Measurements from ENCODE around the gene MBNL3.
"Not testable (repeated sequence)": the region's sequence is repeated elsewhere in the genome, so short reads cannot be mapped to it uniquely, and the experiment has no call there.

The MBNL3 gene

GRCh38 chrX:132474544-132475248 lies 14.1 kb downstream of the MBNL3 start:
- no peak overlapping the region for H3K9ac ChIP-seq (ENCODE audit: low read length)
- H3K9me3 ChIP-seq (ENCODE audit: low read length): no peaks in the 10 kb centered on the region
- peaks cover 0 to 4% of the 10 kb centered on the region in 2 donors for H3K27me3 ChIP-seq (ENCODE audit: control insufficient read depth in 1 of 2, insufficient read depth in 2 of 2, low read length in 2 of 2)
- H3K4me3 ChIP-seq (ENCODE audit: low read depth in 1 of 2, low read length in 2 of 2): no peak overlapping the region
- H3K27ac ChIP-seq (ENCODE audit: low read depth, low read length): no peak overlapping the region
- H3K4me1 ChIP-seq (ENCODE audit: insufficient read depth, low read length): no peaks in the 10 kb centered on the region
- no peaks in the 10 kb centered on the region for H3K36me3 ChIP-seq (ENCODE audit: insufficient read depth, low read length)

GRCh38 chrX:132472397-132472796 lies 16.4 kb downstream of the MBNL3 start:
- Histone ChIP-seq H3K36me3 (ENCODE audit: insufficient read depth, low read length) (no peaks in the 10 kb centered on the region), H3K9ac (ENCODE audit: low read length) (no peak overlapping the region), H3K9me3 (ENCODE audit: low read length) (no peaks in the 10 kb centered on the region), H3K4me3 (ENCODE audit: low read depth in 1 of 2, low read length in 2 of 2) (no peak overlapping the region), H3K27ac (ENCODE audit: low read depth, low read length) (no peak overlapping the region), H3K4me1 (ENCODE audit: insufficient read depth, low read length) (no peaks in the 10 kb centered on the region), H3K27me3 (ENCODE audit: control insufficient read depth in 1 of 2, insufficient read depth in 2 of 2, low read length in 2 of 2) (peaks cover 0 to 4% of the 10 kb centered on the region in 2 donors)

GRCh38 chrX:132470831-132471230 lies 18.0 kb downstream of the MBNL3 start:
- H3K9me3 ChIP-seq (ENCODE audit: low read length): no peaks in the 10 kb centered on the region
- H3K9ac ChIP-seq (ENCODE audit: low read length): no peak overlapping the region
- no peak overlapping the region for H3K4me3 ChIP-seq (ENCODE audit: low read depth in 1 of 2, low read length in 2 of 2)
- no peak overlapping the region for H3K27ac ChIP-seq (ENCODE audit: low read depth, low read length)
- peaks cover 0 to 4% of the 10 kb centered on the region in 2 donors for H3K27me3 ChIP-seq (ENCODE audit: control insufficient read depth in 1 of 2, insufficient read depth in 2 of 2, low read length in 2 of 2)
- no peaks in the 10 kb centered on the region for H3K4me1 ChIP-seq (ENCODE audit: insufficient read depth, low read length)
- H3K36me3 ChIP-seq (ENCODE audit: insufficient read depth, low read length): no peaks in the 10 kb centered on the region

- H3K27me3 ChIP-seq (ENCODE audit: control insufficient read depth in 1 of 2, insufficient read depth in 2 of 2, low read length in 2 of 2): peaks cover 0 to 4% of the 10 kb centered on the region in 2 donors
- H3K9me3 ChIP-seq (ENCODE audit: low read length): no peaks in the 10 kb centered on the region
Observed at GRCh38 chrX:132470179-132470578, 18.7 kb downstream of the MBNL3 start.

GRCh38 chrX:132468454-132468853 lies 20.4 kb downstream of the MBNL3 start:
- Histone ChIP-seq H3K9me3 (ENCODE audit: low read length) (no peaks in the 10 kb centered on the region), H3K4me3 (ENCODE audit: low read depth in 1 of 2, low read length in 2 of 2) (no peak overlapping the region), H3K27ac (ENCODE audit: low read depth, low read length) (no peak overlapping the region), H3K4me1 (ENCODE audit: insufficient read depth, low read length) (no peaks in the 10 kb centered on the region), H3K9ac (ENCODE audit: low read length) (no peak overlapping the region), H3K36me3 (ENCODE audit: insufficient read depth, low read length) (no peaks in the 10 kb centered on the region), H3K27me3 (ENCODE audit: control insufficient read depth in 1 of 2, insufficient read depth in 2 of 2, low read length in 2 of 2) (peaks cover 0 to 4% of the 10 kb centered on the region in 2 donors)

More at GRCh38 chrX:132470179-132470578, 18.7 kb downstream of the MBNL3 start:
- H3K36me3 ChIP-seq (ENCODE audit: insufficient read depth, low read length): no peaks in the 10 kb centered on the region
- H3K27ac ChIP-seq (ENCODE audit: low read depth, low read length): no peak overlapping the region
- H3K9ac ChIP-seq (ENCODE audit: low read length): no peak overlapping the region
- H3K4me1 ChIP-seq (ENCODE audit: insufficient read depth, low read length): no peaks in the 10 kb centered on the region
- H3K4me3 ChIP-seq (ENCODE audit: low read depth in 1 of 2, low read length in 2 of 2): no peak overlapping the region

- Histone ChIP-seq H3K27me3 (ENCODE audit: control insufficient read depth in 1 of 2, insufficient read depth in 2 of 2, low read length in 2 of 2) (peaks cover 0 to 4% of the 10 kb centered on the region in 2 donors), H3K27ac (ENCODE audit: low read depth, low read length) (no peak overlapping the region), H3K9me3 (ENCODE audit: low read length) (no peaks in the 10 kb centered on the region), H3K9ac (ENCODE audit: low read length) (no peak overlapping the region), H3K4me1 (ENCODE audit: insufficient read depth, low read length) (no peaks in the 10 kb centered on the region), H3K4me3 (ENCODE audit: low read depth in 1 of 2, low read length in 2 of 2) (no peak overlapping the region), H3K36me3 (ENCODE audit: insufficient read depth, low read length) (no peaks in the 10 kb centered on the region)
Observed at GRCh38 chrX:132467989-132468388, 20.8 kb downstream of the MBNL3 start.

GRCh38 chrX:132467026-132467425 lies 21.8 kb downstream of the MBNL3 start:
- Histone ChIP-seq H3K9ac (ENCODE audit: low read length) (no peak overlapping the region), H3K27me3 (ENCODE audit: control insufficient read depth in 1 of 2, insufficient read depth in 2 of 2, low read length in 2 of 2) (peaks cover 0 to 4% of the 10 kb centered on the region in 2 donors), H3K4me3 (ENCODE audit: low read depth in 1 of 2, low read length in 2 of 2) (no peak overlapping the region), H3K27ac (ENCODE audit: low read depth, low read length) (no peak overlapping the region), H3K9me3 (ENCODE audit: low read length) (no peaks in the 10 kb centered on the region), H3K4me1 (ENCODE audit: insufficient read depth, low read length) (no peaks in the 10 kb centered on the region), H3K36me3 (ENCODE audit: insufficient read depth, low read length) (no peaks in the 10 kb centered on the region)

GRCh38 chrX:132463411-132463810 lies 25.4 kb downstream of the MBNL3 start:
- no peak overlapping the region for H3K9ac ChIP-seq (ENCODE audit: low read length)
- no peaks in the 10 kb centered on the region for H3K36me3 ChIP-seq (ENCODE audit: insufficient read depth, low read length)
- H3K9me3 ChIP-seq (ENCODE audit: low read length): no peaks in the 10 kb centered on the region
- H3K4me3 ChIP-seq (ENCODE audit: low read depth in 1 of 2, low read length in 2 of 2): no peak overlapping the region
- no peaks in the 10 kb centered on the region for H3K27me3 ChIP-seq (ENCODE audit: control insufficient read depth in 1 of 2, insufficient read depth in 2 of 2, low read length in 2 of 2)
- no peaks in the 10 kb centered on the region for H3K4me1 ChIP-seq (ENCODE audit: insufficient read depth, low read length)
- H3K27ac ChIP-seq (ENCODE audit: low read depth, low read length): no peak overlapping the region

GRCh38 chrX:132461886-132462285 lies 27.0 kb downstream of the MBNL3 start:
- H3K9me3 ChIP-seq (ENCODE audit: low read length): no peaks in the 10 kb centered on the region
- H3K27me3 ChIP-seq (ENCODE audit: control insufficient read depth in 1 of 2, insufficient read depth in 2 of 2, low read length in 2 of 2): no peaks in the 10 kb centered on the region
- H3K4me3 ChIP-seq (ENCODE audit: low read depth in 1 of 2, low read length in 2 of 2): no peak overlapping the region
- no peaks in the 10 kb centered on the region for H3K36me3 ChIP-seq (ENCODE audit: insufficient read depth, low read length)
- H3K27ac ChIP-seq (ENCODE audit: low read depth, low read length): no peak overlapping the region
- H3K9ac ChIP-seq (ENCODE audit: low read length): no peak overlapping the region
- no peaks in the 10 kb centered on the region for H3K4me1 ChIP-seq (ENCODE audit: insufficient read depth, low read length)

GRCh38 chrX:132452911-132453550 lies 35.8 kb downstream of the MBNL3 start:
- no peaks in the 10 kb centered on the region for H3K9me3 ChIP-seq (ENCODE audit: low read length)
- H3K4me1 ChIP-seq (ENCODE audit: insufficient read depth, low read length): no peaks in the 10 kb centered on the region
- H3K9ac ChIP-seq (ENCODE audit: low read length): no peak overlapping the region
- no peak overlapping the region for H3K4me3 ChIP-seq (ENCODE audit: low read depth in 1 of 2, low read length in 2 of 2)
- no peak overlapping the region for H3K27ac ChIP-seq (ENCODE audit: low read depth, low read length)
- no peaks in the 10 kb centered on the region for H3K36me3 ChIP-seq (ENCODE audit: insufficient read depth, low read length)
- no peaks in the 10 kb centered on the region for H3K27me3 ChIP-seq (ENCODE audit: control insufficient read depth in 1 of 2, insufficient read depth in 2 of 2, low read length in 2 of 2)

GRCh38 chrX:132445909-132446308 lies 42.9 kb downstream of the MBNL3 start:
- not testable (repeated sequence) for H3K4me3 ChIP-seq (ENCODE audit: low read depth in 1 of 2, low read length in 2 of 2); H3K36me3 ChIP-seq (ENCODE audit: insufficient read depth, low read length)

GRCh38 chrX:132444936-132445335 lies 43.9 kb downstream of the MBNL3 start:
- H3K4me3 ChIP-seq (ENCODE audit: low read depth in 1 of 2, low read length in 2 of 2): no peak overlapping the region
- no peaks in the 10 kb centered on the region for H3K27me3 ChIP-seq (ENCODE audit: control insufficient read depth in 1 of 2, insufficient read depth in 2 of 2, low read length in 2 of 2)
- no peaks in the 10 kb centered on the region for H3K36me3 ChIP-seq (ENCODE audit: insufficient read depth, low read length)
- no peak overlapping the region for H3K27ac ChIP-seq (ENCODE audit: low read depth, low read length)
- H3K4me1 ChIP-seq (ENCODE audit: insufficient read depth, low read length): no peaks in the 10 kb centered on the region
- H3K9me3 ChIP-seq (ENCODE audit: low read length): no peaks in the 10 kb centered on the region
- H3K9ac ChIP-seq (ENCODE audit: low read length): no peak overlapping the region

More at GRCh38 chrX:132445909-132446308, 42.9 kb downstream of the MBNL3 start:
- H3K27me3 ChIP-seq (ENCODE audit: control insufficient read depth in 1 of 2, insufficient read depth in 2 of 2, low read length in 2 of 2); H3K9ac ChIP-seq (ENCODE audit: low read length); H3K9me3 ChIP-seq (ENCODE audit: low read length); H3K4me1 ChIP-seq (ENCODE audit: insufficient read depth, low read length); H3K27ac ChIP-seq (ENCODE audit: low read depth, low read length): not testable (repeated sequence)

Data from muscle layer of colon (tissue), 2 donors.